ENCODE data around the gene SLFNL1. TPM values are rescaled to one million over a fixed set of nuclear protein-coding genes. Genes with fewer than 3 reads are reported as not detected.

Gene SLFNL1
- total RNA-seq, 1 experiment from 2014 or later, result 0.18 TPM

GRCh38 chr1:41009466-41009865, 12.1 kb downstream of the SLFNL1 start:
- peaks cover 84% of the 10 kb centered on the region for H3K36me3 Mint-ChIP-seq (ENCODE audit: insufficient read depth, unreplicated experiment)
- intact Hi-C loops (cut with micrococcal nuclease; ENCODE audit: unreplicated experiment), result no loop called here
- H3K27me3 ChIP-seq (replicated peaks; ENCODE audit: control insufficient read depth, insufficient read depth, low read length), result no peaks in the 10 kb centered on the region
- no peak overlapping the region for H3K4me3 Mint-ChIP-seq (ENCODE audit: unreplicated experiment)
- no peak for DNase-seq
- no peak for TF ChIP-seq CTCF (IDR thresholded peaks at IDR 0.05; ENCODE audit: insufficient read depth in 1 of 2, low read depth in 1 of 2, low read length in 1 of 2, severe bottlenecking in 1 of 2, unreplicated experiment in 1 of 2)
- no peak overlapping the region for H3K4me3 ChIP-seq (ENCODE audit: low read depth, low read length)
- H3K4me1 ChIP-seq, result no peaks in the 10 kb centered on the region
- no TSS peak for BruUV-seq (replicated peaks)
- ChIA-PET POLR2A (no interaction called here), CTCF (no interaction called here)
- H3K4me1 Mint-ChIP-seq (ENCODE audit: low read depth, unreplicated experiment), result no peaks in the 10 kb centered on the region
- no peaks in the 10 kb centered on the region for H3K36me3 ChIP-seq (ENCODE audit: control insufficient read depth, insufficient read depth, low read length)
- no peaks in the 10 kb centered on the region for H3K9me3 ChIP-seq
- H3K9me3 Mint-ChIP-seq (ENCODE audit: unreplicated experiment), result no peaks in the 10 kb centered on the region
- H3K27me3 Mint-ChIP-seq (ENCODE audit: insufficient read depth, unreplicated experiment), result no peaks in the 10 kb centered on the region
- H3K27ac Mint-ChIP-seq (ENCODE audit: unreplicated experiment), result no peak overlapping the region

- intact Hi-C loops (cut with micrococcal nuclease; ENCODE audit: unreplicated experiment), result no loop called here
- no peaks in the 10 kb centered on the region for H3K9me3 ChIP-seq
- H3K27me3 ChIP-seq (replicated peaks; ENCODE audit: control insufficient read depth, insufficient read depth, low read length), result no peaks in the 10 kb centered on the region
- no peaks in the 10 kb centered on the region for H3K9me3 Mint-ChIP-seq (ENCODE audit: unreplicated experiment)
- H3K27me3 Mint-ChIP-seq (ENCODE audit: insufficient read depth, unreplicated experiment), result no peaks in the 10 kb centered on the region
- no peak overlapping the region for H3K4me3 ChIP-seq (ENCODE audit: low read depth, low read length)
- POLR2A ChIA-PET, result no interaction called here
- DNase-seq, result no peak
- H3K4me3 Mint-ChIP-seq (ENCODE audit: unreplicated experiment), result no peak overlapping the region
- no peaks in the 10 kb centered on the region for H3K36me3 ChIP-seq (ENCODE audit: control insufficient read depth, insufficient read depth, low read length)
- no peaks in the 10 kb centered on the region for H3K4me1 ChIP-seq
- H3K36me3 Mint-ChIP-seq (ENCODE audit: insufficient read depth, unreplicated experiment), result peaks cover 92% of the 10 kb centered on the region
- CTCF ChIA-PET, result no interaction called here
- no TSS peak for BruUV-seq (replicated peaks)
- no peak overlapping the region for H3K27ac Mint-ChIP-seq (ENCODE audit: unreplicated experiment)
- no peaks in the 10 kb centered on the region for H3K4me1 Mint-ChIP-seq (ENCODE audit: low read depth, unreplicated experiment)
- TF ChIP-seq CTCF (IDR thresholded peaks at IDR 0.05; ENCODE audit: insufficient read depth in 1 of 2, low read depth in 1 of 2, low read length in 1 of 2, severe bottlenecking in 1 of 2, unreplicated experiment in 1 of 2), result no peak
These were observed 14.3 kb downstream of the SLFNL1 start for GRCh38 chr1:41006942-41007865.

GRCh38 chr1:41005876-41006275, 15.6 kb downstream of the SLFNL1 start:
- Histone ChIP-seq H3K27me3 (replicated peaks; ENCODE audit: control insufficient read depth, insufficient read depth, low read length) (no peaks in the 10 kb centered on the region), H3K4me3 (ENCODE audit: low read depth, low read length) (no peak overlapping the region), H3K36me3 (ENCODE audit: control insufficient read depth, insufficient read depth, low read length) (no peaks in the 10 kb centered on the region), H3K9me3 (no peaks in the 10 kb centered on the region), H3K4me1 (no peaks in the 10 kb centered on the region)
- no peaks in the 10 kb centered on the region for H3K27me3 Mint-ChIP-seq (ENCODE audit: insufficient read depth, unreplicated experiment)
- TF ChIP-seq CTCF (IDR thresholded peaks at IDR 0.05; ENCODE audit: insufficient read depth in 1 of 2, low read depth in 1 of 2, low read length in 1 of 2, severe bottlenecking in 1 of 2, unreplicated experiment in 1 of 2), result no peak
- H3K36me3 Mint-ChIP-seq (ENCODE audit: insufficient read depth, unreplicated experiment), result peaks cover 92% of the 10 kb centered on the region
- no peaks in the 10 kb centered on the region for H3K4me1 Mint-ChIP-seq (ENCODE audit: low read depth, unreplicated experiment)
- POLR2A ChIA-PET, result no interaction called here
- H3K9me3 Mint-ChIP-seq (ENCODE audit: unreplicated experiment), result no peaks in the 10 kb centered on the region
- H3K4me3 Mint-ChIP-seq (ENCODE audit: unreplicated experiment), result no peak overlapping the region
- BruUV-seq (replicated peaks), result no TSS peak
- CTCF ChIA-PET, result no interaction called here
- H3K27ac Mint-ChIP-seq (ENCODE audit: unreplicated experiment), result no peak overlapping the region
- intact Hi-C loops (cut with micrococcal nuclease; ENCODE audit: unreplicated experiment), result no loop called here
- DNase-seq, result no peak

Data from Caco-2 (cell line).